Measurements from ENCODE around the gene SEMA5B. TPM values are rescaled to one million over a fixed set of nuclear protein-coding genes. Genes with fewer than 3 reads are reported as not detected.

SEMA5B gene
- total and polyA plus RNA-seq, 2 donors (not counting 1 experiment from before 2014, with no cell fraction given), result not detected

- Mint-ChIP-seq H3K4me3 (no peak overlapping the region), H3K4me1 (peaks cover 28% of the 10 kb centered on the region), H3K27ac (no peak overlapping the region), H3K27me3 (peaks cover 20% of the 10 kb centered on the region), H3K9me3 (ENCODE audit: insufficient read depth) (no peaks in the 10 kb centered on the region)
- peaks cover 26 to 28% of the 10 kb centered on the region in 2 donors for H3K4me1 ChIP-seq (ENCODE audit: control insufficient read depth in 2 of 2, insufficient read depth in 2 of 2, low read length in 2 of 2)
- H3K9me3 ChIP-seq (ENCODE audit: control extremely low read depth in 1 of 3, control insufficient read depth in 2 of 3, insufficient read depth in 1 of 3, low read length in 2 of 3), result peaks cover 0 to 6% (median 0%) of the 10 kb centered on the region in 3 donors
- no peak overlapping the region for H3K4me3 ChIP-seq (ENCODE audit: control extremely low read depth in 1 of 5, extremely low read depth in 1 of 5, insufficient read depth in 1 of 5, low read depth in 2 of 5, low read length in 4 of 5)
- CTCF ChIA-PET, result no interaction called here
- 71% methylated on average over 3 of the region's 5 CpGs for WGBS (ENCODE audit: insufficient coverage)
- POLR2A ChIA-PET, result no interaction called here
- no peak overlapping the region for H2AFZ ChIP-seq (ENCODE audit: insufficient read depth, low read depth, low read length, poor library complexity, severe bottlenecking)
- no peak for DNase-seq
- intact Hi-C loops (cut with micrococcal nuclease), result no loop called here
- no peaks in the 10 kb centered on the region for H4K20me1 ChIP-seq (ENCODE audit: control insufficient read depth, insufficient read depth, low read length, poor library complexity, severe bottlenecking)
- no peak overlapping the region for H3K9ac ChIP-seq (ENCODE audit: low read length)
- H3K36me3 ChIP-seq (replicated peaks in 1 of 2; ENCODE audit: control extremely low read depth in 1 of 2, control insufficient read depth in 1 of 2, extremely low read depth in 1 of 2, insufficient read depth in 2 of 2, low read length in 1 of 2), result no peaks in the 10 kb centered on the region
- TF ChIP-seq CTCF (IDR thresholded peaks at IDR 0.05), result no peak
- no peak for TF ChIP-seq EZH2 (IDR thresholded peaks at IDR 0.05; ENCODE audit: borderline replicate concordance, insufficient read depth, low read depth, low read length, poor library complexity, severe bottlenecking)
- H3K27me3 ChIP-seq (replicated peaks in 1 of 4; ENCODE audit: control extremely low read depth in 1 of 4, control insufficient read depth in 3 of 4, insufficient read depth in 4 of 4, low read length in 3 of 4), result peaks cover 0 to 29% (median 7%) of the 10 kb centered on the region in 4 experiments
- H3K27ac ChIP-seq (ENCODE audit: low read length in 2 of 2), result no peak overlapping the region
- no peaks in the 10 kb centered on the region for H3K79me2 ChIP-seq (ENCODE audit: control insufficient read depth, insufficient read depth, low read length)
- no peak for ATAC-seq (ENCODE audit: low read depth)
- H3K4me2 ChIP-seq (replicated peaks; ENCODE audit: low read depth, low read length, poor library complexity, severe bottlenecking), result no peak overlapping the region
These were observed 108.8 kb downstream of the SEMA5B start for GRCh38 chr3:122918576-122919290.

- Mint-ChIP-seq H3K4me1 (peaks cover 25% of the 10 kb centered on the region), H3K4me3 (no peak overlapping the region)
- no peak overlapping the region for H3K4me2 ChIP-seq (replicated peaks; ENCODE audit: low read depth, low read length, poor library complexity, severe bottlenecking)
These were observed 110.2 kb downstream of the SEMA5B start for GRCh38 chr3:122917412-122917811.

More at GRCh38 chr3:122917412-122917811, 110.2 kb downstream of the SEMA5B start:
- CTCF ChIA-PET, result no interaction called here
- Histone ChIP-seq H3K4me3 (ENCODE audit: control extremely low read depth in 1 of 5, extremely low read depth in 1 of 5, insufficient read depth in 1 of 5, low read depth in 2 of 5, low read length in 4 of 5) (no peak overlapping the region), H3K79me2 (ENCODE audit: control insufficient read depth, insufficient read depth, low read length) (no peaks in the 10 kb centered on the region), H2AFZ (ENCODE audit: insufficient read depth, low read depth, low read length, poor library complexity, severe bottlenecking) (no peak overlapping the region), H3K4me1 (ENCODE audit: control insufficient read depth in 2 of 2, insufficient read depth in 2 of 2, low read length in 2 of 2) (peaks cover 28 to 30% of the 10 kb centered on the region in 2 donors), H3K27me3 (replicated peaks in 1 of 4; ENCODE audit: control extremely low read depth in 1 of 4, control insufficient read depth in 3 of 4, insufficient read depth in 4 of 4, low read length in 3 of 4) (peaks cover 0 to 30% (median 6%) of the 10 kb centered on the region in 4 experiments), H3K27ac (ENCODE audit: low read length in 2 of 2) (no peak overlapping the region), H4K20me1 (ENCODE audit: control insufficient read depth, insufficient read depth, low read length, poor library complexity, severe bottlenecking) (no peaks in the 10 kb centered on the region), H3K36me3 (replicated peaks in 1 of 2; ENCODE audit: control extremely low read depth in 1 of 2, control insufficient read depth in 1 of 2, extremely low read depth in 1 of 2, insufficient read depth in 2 of 2, low read length in 1 of 2) (no peaks in the 10 kb centered on the region), H3K9me3 (ENCODE audit: control extremely low read depth in 1 of 3, control insufficient read depth in 2 of 3, insufficient read depth in 1 of 3, low read length in 2 of 3) (peaks cover 0 to 6% (median 0%) of the 10 kb centered on the region in 3 donors), H3K9ac (ENCODE audit: low read length) (no peak overlapping the region)
- Mint-ChIP-seq H3K27ac (no peak overlapping the region), H3K9me3 (ENCODE audit: insufficient read depth) (no peaks in the 10 kb centered on the region), H3K27me3 (peaks cover 20% of the 10 kb centered on the region)
- POLR2A ChIA-PET, result no interaction called here
- intact Hi-C loops (cut with micrococcal nuclease), result no loop called here
- DNase-seq, result no peak
- 92% methylated on average over 4 of the region's 4 CpGs for WGBS (ENCODE audit: insufficient coverage)
- no peak for ATAC-seq (ENCODE audit: low read depth)
- TF ChIP-seq EZH2 (IDR thresholded peaks at IDR 0.05; ENCODE audit: borderline replicate concordance, insufficient read depth, low read depth, low read length, poor library complexity, severe bottlenecking) (no peak), CTCF (IDR thresholded peaks at IDR 0.05) (no peak)
